GM21381 (cell line): ENCODE data around the gene ZNF169.
A peak's percentile ranks its signal among the peaks of the same experiment; 100 is the strongest.
"Not testable (repeated sequence)": the region's sequence is repeated elsewhere in the genome, so short reads cannot be mapped to it uniquely, and the experiment has no call there.

Experiments used
- ATAC-seq: cut with Tn5 transposase; IDR thresholded peaks from one replicate; pipeline ENCODE4 v1.9.1; 2021; ENCODE audit warnings: mild to moderate bottlenecking, moderate library complexity; ENCODE audit not compliant: unreplicated experiment

Gene ZNF169

DNA sequence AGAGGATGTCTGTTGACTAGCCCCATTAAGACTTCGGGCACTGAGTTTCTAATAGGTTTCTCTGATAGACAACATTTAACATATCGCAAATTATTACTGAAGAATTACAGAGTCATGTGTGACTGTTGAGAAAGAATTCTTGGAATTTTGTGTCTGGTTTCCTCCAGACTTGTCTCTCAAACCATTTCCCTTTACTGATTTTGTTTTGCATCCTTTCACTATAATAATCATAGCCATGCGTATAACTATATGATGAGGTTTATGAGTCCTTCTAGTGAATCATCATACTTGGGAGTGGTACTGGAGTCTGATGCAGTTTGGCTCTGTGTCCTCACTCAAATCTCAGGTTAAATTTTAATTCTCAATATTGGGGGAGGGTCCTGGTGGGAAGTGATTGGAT lies 27.0 kb downstream of the ZNF169 start:
- ATAC-seq: no peak

DNA sequence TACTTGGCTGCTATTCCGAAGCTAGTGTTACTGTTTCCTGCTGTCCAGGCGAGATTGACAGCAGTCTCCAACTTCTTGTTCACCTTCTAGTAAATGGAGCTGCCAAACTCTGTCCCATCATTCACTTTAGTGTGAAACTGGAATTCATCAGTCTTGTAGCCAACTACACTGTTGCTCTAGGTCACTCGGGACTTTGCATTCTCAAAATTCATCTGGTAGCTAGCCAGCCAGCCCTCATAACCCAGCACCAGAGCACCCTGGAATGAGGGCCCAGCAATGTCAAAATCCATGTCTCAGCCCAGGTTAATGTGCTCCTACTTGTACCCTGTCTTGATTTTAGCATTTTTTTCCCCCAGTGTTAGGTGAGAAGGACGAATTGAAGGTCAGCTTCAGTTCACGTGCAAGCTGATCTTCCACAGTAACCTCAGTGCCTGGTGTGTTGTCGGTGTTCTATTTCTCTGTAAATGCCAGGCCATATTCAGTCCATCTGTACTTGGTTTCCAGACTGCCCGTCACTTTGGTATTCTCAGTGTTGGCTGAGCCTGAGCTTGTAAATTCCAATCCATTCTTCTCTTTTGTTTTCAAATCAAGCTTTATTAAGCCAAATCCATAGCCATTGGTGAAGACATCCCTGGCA lies 28.9 kb downstream of the ZNF169 start:
- ATAC-seq: no peak

DNA sequence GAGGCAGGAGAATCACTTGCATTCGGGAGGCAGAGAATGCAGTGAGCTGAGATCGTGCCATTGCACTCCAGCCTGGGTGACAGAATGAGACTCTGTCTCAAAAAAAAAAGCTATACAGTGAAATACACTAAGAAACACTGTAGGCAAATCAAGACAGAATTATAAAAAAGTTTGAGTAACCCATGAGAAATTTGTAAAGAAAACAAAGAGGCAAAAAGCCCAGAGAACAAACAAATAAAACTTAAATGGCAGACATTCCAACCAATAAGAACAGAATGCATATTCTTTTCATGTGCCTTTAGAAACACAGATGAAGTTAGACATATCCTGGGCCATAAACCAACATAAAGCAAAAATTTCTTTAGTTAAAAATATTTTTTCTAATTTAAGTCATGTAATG lies 30.6 kb downstream of the ZNF169 start:
- ATAC-seq: no peak

DNA sequence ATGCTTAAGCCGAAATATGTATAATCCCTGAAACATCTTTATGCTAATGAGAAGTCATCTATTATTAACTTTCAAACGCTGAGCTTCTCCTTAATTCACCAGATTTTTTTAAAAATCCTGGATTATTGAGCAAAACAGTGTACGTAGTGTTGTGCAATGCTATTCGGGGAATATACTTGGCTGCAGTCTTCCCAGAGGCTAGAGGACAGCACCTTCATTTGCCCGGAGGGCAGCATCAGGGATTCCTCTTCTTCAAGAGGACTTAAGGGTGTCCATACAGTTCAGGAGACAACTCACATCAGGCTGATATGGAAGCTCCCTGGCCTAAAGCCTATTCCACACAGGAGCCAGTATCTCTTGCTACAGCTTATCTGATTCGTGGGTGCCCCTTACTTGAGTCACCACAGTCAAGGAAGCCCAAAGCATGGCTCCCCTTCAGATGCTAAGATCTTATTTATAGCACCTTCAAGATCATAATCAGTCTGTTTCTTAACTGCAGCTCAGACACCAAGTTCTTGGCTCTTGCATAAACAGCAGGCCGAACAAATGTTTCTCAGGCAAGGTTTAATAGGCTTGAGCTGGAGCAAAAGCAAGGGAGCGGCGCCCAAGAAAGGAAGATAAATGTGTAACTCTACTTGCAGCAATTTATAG lies 40.0 kb downstream of the ZNF169 start:
- ATAC-seq: no peak

DNA sequence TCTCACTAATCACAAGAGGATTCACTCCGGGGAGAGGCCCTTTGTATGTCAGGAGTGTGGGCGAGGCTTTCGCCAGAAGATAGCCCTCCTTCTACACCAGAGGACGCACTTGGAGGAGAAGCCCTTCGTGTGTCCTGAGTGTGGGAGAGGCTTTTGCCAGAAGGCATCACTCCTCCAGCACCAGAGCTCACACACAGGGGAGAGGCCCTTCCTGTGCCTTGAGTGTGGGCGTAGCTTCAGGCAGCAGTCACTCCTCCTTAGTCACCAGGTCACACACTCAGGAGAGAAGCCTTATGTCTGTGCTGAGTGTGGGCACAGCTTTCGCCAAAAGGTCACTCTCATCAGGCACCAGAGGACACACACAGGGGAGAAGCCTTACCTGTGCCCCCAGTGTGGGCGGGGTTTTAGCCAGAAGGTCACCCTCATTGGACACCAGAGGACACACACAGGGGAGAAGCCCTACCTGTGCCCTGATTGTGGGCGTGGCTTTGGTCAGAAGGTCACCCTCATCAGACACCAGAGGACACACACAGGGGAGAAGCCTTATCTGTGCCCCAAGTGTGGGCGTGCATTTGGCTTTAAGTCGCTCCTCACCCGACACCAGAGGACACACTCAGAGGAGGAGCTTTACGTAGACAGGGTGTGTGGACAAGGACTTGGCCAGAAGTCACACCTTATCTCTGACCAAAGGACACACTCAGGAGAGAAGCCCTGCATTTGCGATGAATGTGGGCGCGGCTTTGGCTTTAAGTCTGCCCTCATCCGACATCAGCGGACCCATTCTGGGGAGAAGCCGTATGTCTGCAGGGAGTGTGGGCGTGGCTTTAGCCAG lies 41.6 kb downstream of the ZNF169 start:
- no peak for ATAC-seq

DNA sequence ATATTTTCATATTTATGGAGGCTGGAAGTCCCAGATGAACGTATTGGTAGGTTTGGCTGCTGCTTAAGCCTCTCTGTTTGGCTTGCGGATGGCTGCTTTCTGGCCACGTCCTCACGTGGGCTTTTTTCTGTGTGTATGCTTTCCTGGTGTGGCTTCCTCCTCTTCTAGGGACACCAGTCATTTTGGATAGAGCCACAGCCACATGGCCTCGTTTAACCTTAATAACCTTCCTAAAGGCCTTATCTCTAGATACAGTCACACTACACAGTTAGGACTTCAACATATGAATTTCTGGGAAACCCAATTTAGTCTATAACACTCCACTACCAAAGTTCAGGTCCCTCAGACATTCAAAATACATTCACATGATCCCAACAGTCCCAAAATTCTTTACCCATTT lies 42.5 kb downstream of the ZNF169 start:
- ATAC-seq: no peak

DNA sequence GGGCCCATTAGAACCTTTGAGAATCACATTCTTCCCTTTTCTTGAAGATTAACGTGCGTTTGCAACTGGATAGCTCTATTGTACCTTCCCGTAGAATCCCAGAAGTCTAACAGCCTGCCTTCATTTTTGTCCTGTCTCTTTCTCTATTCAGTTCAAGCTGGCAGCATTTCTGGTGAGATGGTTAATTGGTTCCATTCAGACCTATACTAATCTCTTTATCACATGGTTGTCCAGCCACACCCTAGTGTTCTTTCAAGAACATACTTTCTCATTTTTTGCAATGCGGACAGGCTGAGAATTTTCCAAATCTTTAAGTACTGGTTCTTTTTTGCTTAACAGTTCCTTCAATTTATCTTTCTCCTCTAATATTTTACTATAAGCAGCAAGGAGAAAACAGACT lies 43.3 kb downstream of the ZNF169 start:
- no peak for ATAC-seq

DNA sequence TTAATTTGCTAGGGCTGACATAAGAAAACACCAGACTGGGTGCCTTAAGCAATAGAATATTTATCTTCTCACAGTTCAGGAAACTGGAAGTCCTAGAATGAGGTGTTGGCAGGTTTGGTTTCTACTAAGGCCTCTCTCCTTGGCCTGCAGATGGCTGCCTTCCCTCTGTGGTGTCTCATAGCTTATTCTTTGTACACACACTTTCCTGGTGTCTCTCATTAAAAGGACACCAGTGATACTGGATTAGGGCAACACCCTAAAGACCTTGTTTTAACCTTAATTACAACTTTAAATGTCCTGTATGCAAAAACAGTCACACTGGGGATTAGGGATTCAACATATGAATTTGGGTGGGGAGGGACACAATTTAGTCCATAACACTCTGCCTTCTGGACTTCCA lies 44.2 kb downstream of the ZNF169 start:
- no peak for ATAC-seq

DNA sequence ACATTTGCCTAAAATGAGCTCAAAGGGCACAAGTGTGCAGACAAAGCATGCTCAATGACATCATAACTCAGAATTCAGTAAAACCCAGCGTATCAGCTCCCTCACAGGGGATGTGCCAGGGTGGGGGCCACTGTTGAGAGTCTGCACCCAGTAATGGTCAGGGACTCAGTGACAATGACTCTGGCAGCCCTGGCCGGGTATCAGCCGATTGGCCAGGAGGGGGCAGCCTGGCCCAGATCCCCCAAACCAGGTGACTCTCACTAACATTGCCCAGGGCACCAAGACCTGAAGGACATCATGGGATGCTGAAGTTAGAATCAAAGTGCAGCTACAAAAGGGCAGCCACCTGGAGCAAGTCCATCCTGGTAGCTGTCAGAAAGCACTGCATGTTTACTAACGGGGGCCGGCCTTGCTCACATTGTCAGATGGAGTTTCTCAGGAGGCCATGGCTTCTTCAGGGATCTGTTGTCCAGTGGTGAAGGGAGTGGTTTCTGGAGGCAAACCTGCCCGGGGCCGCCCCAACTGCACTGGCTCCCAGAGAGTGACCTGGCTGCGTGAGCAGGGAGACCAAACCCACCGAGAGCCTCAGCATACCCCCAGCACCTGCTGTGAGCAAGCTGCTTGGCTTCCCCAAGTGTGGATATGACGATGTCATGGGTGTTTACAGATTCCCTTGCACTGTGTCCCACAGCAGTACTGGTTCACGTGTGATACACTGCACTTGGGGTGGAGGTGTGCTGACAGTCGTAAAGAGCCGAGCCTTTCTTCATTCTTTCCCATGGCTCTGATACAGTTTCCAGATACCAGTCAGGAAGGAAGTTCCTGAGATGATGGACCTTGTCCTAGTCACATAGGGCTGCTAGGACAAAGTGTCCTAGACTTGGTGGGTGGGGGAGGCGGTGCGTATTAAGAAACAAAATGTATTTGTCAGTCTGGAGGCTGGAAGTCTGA lies 56.2 kb downstream of the ZNF169 start:
- not testable (repeated sequence) for ATAC-seq

DNA sequence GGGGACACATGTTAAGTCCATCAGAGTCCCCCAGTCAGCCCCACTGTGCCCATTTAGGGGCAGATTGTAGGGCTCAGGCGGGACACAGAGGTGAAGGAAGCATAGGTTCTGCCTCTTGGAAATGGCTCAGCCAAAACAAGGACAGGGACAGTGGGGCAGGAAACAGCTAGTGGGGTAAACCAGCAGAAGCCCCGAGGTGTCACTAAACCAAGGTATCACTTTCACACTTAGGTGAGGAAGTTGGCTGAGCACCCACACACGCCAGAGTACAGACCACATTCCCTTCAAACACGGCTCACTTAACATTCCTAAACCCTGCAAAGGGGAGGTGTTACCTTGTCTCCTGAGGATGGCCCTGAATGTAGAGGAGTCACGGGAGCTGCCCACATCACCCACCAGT lies 57.1 kb downstream of the ZNF169 start:
- ATAC-seq: peak; percentile 92

DNA sequence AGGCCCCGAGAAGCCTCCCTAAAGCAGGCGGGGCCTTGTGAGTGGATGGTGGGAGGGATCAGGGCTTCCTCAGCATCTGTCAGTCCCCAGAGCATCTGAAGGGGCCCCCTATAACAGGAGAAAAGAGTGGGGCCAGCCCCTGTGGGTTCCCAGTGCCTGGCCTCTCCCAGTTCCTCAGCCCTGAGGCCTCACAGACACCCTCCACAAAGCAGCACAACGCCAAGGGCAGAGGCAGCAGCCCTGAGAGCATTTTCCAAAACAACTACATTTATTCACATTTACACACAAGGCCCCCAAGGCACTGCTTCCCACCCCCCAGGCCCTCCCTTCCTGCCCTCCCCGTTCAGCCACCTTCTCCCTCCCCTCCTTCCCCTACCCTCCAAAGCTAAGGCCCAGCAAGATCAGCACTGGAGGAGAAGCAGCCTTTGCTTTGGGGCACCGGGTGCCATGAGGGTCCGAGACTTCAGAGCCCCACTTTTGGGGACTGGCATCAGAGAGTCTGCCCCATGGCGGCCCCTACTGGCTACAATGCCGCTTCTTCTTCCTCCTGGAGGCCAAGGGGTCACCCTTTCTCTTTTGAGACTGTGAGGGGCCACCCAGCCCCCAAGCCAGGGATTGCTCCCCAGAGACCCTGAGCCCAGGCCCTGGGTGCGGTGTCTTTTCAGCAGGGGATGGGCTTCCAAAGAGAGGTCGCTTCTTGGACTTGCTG lies 59.0 kb downstream of the ZNF169 start:
- not testable (repeated sequence) for ATAC-seq

DNA sequence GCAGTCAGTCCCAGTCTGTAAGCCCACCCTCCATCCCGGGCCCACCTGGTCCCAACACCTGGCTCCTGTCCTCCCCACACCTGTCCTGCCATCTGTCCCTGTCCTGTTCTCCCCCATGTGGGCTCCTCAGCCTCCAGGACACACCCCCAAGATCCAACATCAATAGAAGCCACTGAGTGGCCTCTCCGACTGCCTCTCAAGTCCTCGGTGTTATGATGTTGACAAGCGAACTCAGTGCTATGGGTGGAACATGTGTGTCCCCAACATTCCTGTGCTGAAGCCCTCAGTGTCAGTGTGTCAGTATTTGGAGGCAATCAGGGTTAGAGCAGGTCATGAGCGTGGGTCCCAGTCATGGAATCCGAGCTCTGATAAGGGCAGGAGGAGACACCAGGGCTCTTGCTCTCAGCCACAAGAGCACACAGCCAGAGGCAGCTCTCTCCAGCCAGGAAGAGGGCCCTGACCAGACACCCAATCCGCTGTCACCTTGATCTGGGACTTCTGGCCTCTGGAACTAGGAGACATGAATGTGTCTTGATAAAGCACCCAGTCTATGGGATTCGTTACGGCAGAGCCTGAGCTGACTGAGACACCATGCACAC lies 63.3 kb downstream of the ZNF169 start:
- ATAC-seq: not testable (repeated sequence)

DNA sequence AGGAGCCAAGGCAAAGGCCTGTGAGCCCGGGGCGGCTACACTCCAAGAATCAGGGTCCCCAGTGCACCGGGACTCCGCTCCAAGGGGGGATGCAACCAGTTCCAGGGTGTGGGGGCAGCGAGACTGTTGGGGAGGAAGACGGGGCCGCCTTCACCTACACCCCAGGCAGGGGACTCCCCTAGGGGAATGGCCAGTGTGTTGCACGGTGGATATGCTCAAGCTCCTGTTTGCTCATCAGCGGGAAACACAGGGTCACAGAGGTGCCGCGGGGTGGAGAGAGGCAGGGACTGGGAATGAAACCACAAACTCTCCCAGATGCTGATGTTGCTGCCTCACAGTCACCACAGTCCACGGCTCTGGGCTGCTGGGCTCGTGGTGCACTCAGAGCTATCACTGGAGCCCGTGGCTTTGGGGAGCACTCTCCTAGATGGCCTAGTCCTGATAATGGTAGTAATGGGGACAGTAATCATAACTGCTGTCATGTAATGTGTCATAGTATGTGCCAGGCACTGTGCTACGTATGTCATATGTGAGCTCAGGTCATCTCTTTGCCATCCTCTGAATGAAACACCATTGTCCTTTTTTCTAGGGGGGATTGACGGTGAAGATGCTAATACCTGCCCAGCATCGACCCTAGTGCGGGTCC lies 64.2 kb downstream of the ZNF169 start:
- not testable (repeated sequence) for ATAC-seq

DNA sequence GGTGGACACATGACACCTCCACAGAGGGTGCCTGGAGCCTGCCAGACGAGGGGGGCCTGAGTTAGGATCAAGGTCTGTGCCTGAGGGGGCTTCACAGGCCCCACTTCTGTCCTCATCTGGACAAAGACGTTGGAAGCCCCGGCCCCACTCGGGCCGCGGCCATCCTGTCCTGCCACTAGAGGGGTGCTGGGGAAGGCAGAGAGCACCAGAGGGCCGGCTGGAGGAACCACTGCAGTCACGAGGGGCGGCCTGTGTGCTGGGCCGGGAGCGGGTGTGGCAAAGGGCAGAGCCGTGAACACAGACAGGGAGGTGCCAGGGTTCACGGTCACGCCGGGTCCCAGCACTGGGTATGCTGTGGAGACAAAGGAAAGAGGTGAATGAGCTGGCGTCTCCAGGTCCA lies 66.5 kb downstream of the ZNF169 start:
- not testable (repeated sequence) for ATAC-seq

DNA sequence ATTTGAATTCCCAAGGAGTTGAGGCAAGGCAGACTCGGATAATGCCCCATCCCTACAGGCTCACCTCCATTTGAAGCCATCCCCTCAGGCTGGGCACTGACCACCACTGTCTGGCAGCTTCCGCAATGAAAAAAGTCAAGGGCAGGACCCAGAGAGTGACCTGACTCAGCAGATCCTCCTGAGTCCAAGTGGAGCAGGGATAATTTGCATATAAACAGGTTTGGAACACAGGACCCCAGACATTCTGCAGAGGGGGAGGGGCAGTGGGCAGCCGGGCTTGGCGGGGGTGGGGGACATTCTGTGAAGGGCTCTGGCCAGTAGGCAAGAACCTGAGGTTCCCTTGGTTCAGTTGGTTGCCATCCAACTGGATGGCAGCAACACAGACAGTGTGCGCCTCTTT lies 69.4 kb downstream of the ZNF169 start, which contains the start of gene NUTM2F:
TSS of gene NUTM2F (minus strand) at position 101 of the 400 bp plus-strand sequence. CDS start at position 80, 21 bp downstream.
- not testable (repeated sequence) for ATAC-seq

DNA sequence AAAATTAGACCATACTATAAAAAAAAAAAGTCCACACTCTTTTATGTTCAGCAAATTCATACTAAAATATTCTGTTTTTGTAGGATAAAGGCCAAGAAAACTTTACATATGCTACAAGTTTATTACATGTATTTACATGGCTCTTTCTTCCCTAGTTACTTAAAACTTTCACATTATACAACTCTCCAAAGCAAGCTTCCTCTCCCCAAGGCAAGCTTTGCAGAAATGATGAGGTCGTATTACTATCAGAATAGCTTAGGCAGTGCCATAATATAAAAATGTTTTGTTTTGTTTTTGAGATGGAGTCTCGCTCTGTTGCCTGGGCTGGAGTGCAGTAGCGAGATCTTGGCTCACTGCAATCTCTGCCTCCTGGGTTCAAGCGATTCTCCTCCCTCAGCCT lies 77.3 kb downstream of the ZNF169 start:
- ATAC-seq: not testable (repeated sequence)

DNA sequence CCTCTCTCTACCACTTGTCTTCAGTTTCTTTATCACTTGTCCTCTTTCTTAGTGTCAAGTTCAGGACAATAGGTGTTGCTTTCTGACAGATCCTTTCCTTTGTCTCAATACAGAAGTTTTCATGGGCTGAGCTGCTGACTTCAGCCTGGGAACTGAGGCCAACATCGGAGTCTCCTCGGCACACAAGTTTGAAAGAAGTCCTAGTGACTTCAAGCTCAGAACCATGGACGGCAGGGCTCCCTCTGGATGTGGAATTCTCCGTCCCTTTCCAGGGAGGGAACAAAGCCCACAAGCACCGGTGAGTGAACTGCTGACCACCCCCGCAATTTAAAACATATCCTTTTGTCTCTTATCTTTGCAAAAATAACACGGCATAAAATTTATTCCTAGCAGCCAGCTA lies 79.6 kb downstream of the ZNF169 start:
- not testable (repeated sequence) for ATAC-seq

DNA sequence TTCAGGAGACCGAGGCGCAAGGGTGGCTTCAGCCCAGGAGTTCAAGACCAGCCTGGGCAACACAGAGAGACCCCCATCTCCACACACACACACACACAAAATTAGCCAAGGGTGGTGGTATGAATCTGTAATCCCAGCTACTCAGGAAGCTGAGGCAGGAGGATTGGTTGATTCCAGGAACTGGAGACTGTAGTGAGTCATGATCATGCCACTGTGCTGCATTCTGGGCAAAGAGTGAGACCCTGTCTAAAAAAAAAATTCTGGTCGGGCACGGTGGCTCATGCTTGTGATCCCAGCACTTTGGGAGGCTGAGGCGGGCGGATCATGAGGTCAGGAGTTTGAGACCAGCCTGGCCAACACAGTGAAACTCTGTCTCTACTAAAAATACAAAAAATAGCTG lies 80.6 kb downstream of the ZNF169 start:
- not testable (repeated sequence) for ATAC-seq

DNA sequence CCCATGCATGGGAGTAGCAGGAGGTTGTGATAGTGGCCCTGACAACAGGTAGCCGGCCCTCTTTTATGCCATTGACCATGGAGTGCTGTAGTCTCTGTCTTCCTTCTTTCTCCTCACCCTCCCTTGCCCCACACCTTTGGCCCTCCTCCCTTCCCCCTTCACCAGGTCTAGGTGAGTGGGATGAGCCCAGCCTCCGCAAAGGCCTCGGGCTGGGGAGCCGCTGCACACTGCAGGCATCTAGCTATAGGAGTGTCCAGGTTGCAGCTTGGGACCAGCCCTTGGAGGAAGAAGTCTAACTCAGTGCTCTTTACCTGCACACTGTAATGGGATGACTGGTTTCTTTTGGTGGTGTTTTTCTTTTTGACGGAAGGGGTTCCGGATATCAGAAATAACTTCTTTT lies 81.7 kb downstream of the ZNF169 start:
- ATAC-seq: not testable (repeated sequence)
